Esophagus muscularis mucosa (tissue), 4 donors: Measurements from ENCODE around the gene ANKRD50. TPM values are rescaled to one million over a fixed set of nuclear protein-coding genes. Genes with fewer than 3 reads are reported as not detected.

ENCODE experiments used
- DNase-seq: peaks from one replicate; pipeline ENCODE4 v3.0.0-alpha.2; 2017; ENCODE audit errors: extremely low spot score
- H3K27ac ChIP-seq, 4 donors: fragments of 200-600 bp; sonication (generic); replicated peaks in 1 of 4; 1 replicate in 3 of 4; 2 replicates in 1 of 4; pipeline ENCODE4 v1.5.1; 2016 to 2019; ENCODE audit warnings: mild to moderate bottlenecking in 1 of 4
- H3K27me3 ChIP-seq, 4 donors: fragments of 200-600 bp; sonication (generic); one replicate each; pipeline versions ENCODE4 v1.5.1 to v1.6.0; 2016 to 2019
- H3K36me3 ChIP-seq, 4 donors: fragments of 200-600 bp; sonication (generic); one replicate each; pipeline ENCODE4 v1.5.1; 2016 to 2019
- H3K4me1 ChIP-seq, 4 donors: fragments of 200-600 bp; sonication (generic); one replicate each; pipeline ENCODE4 v1.5.1; 2016 to 2019
- H3K4me3 ChIP-seq, 4 donors: fragments of 200-600 bp; sonication (generic); 1 replicate in 2 of 4; 2 replicates in 2 of 4; pipeline ENCODE4 v1.5.1; 2016 to 2019; ENCODE audit warnings: mild to moderate bottlenecking in 4 of 4, moderate library complexity in 1 of 4
- H3K9me3 ChIP-seq, 4 donors: fragments of 200-600 bp; sonication (generic); 1 replicate in 3 of 4; 2 replicates in 1 of 4; pipeline ENCODE4 v1.5.1; 2016 to 2019
- EP300 ChIP-seq: sonication (generic); formaldehyde crosslinking; IDR thresholded peaks from one replicate; pipeline ENCODE4 v1.6.1; 2017; ENCODE audit warnings: antibody characterized with exemption
- POLR2A ChIP-seq: fragments of 450-650 bp; IDR thresholded peaks from one replicate; pipeline ENCODE4 v1.6.1; 2017; ENCODE audit warnings: antibody characterized with exemption, moderate library complexity, mild to moderate bottlenecking, low read depth
- POLR2AphosphoS5 ChIP-seq, 2 donors: sonication (generic); formaldehyde crosslinking; IDR thresholded peaks; one replicate each; pipeline ENCODE4 v1.6.1; 2017; ENCODE audit warnings: antibody characterized with exemption in 2 of 2
- WGBS: methylation state at CpG from one replicate; pipeline ENCODE4 v1.1.5; 2018; 5-methylcytosine and 5-hydroxymethylcytosine counted together
- intact Hi-C: fragments of 100-400 bp; cut with DNase I; formaldehyde crosslinking; loops from one replicate; pipeline ENCODE4 v1.15.1; 2023
- total RNA-seq, 4 donors: library from RNA; depleted of rRNA; stranded (reverse); fragments of >200 nt; gene quantifications; one replicate each; pipeline versions ENCODE4 v1.1.0 to v1.2.1, GENCODE V29; 2016
- TF ChIP-seq, protein P1 (sequence below), 3 experiments: fragments of 200-600 bp in 2 of 3; fragments of 450-650 bp in 1 of 3; sonication (generic) in 2 of 3; IDR thresholded peaks; one replicate each; pipeline ENCODE4 v1.5.1; 2017 to 2019; ENCODE audit warnings: antibody characterized with exemption in 3 of 3, mild to moderate bottlenecking in 2 of 3, moderate library complexity in 1 of 3

The ANKRD50 gene
- total RNA-seq, 4 donors from 2014 or later = 13.4 to 21.5 (median 18.4) TPM

DNA sequence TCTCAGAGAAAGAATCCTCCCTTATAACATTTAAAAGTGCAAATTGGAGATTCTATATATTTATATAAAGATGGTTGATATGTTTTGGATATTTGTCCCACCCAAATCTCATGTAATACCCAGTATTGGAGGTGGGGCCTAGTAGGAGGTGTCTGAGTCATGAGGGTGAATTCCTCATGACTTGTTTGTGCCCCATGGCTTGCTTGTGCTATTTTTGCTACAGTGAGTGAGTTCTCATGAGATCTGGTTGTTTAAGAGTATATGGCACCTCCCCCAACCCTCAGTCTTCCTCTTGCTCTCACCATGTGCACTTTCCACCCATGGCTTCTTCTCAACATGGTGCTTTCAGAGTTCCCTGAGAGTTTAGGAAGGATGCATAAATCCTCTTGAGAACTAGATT, 9.5 kb upstream of the ANKRD50 start:
- no peak for DNase-seq
- no peaks in the 10 kb centered on the region for H3K27me3 ChIP-seq
- no peaks in the 10 kb centered on the region for H3K9me3 ChIP-seq
- no peaks in the 10 kb centered on the region for H3K36me3 ChIP-seq
- H3K27ac ChIP-seq = no peak overlapping the region
- no peak overlapping the region for H3K4me3 ChIP-seq
- H3K4me1 ChIP-seq = no peaks in the 10 kb centered on the region
- intact Hi-C loops = no loop called here
- no peak for TF ChIP-seq EP300
- TF ChIP-seq, protein P1, sequence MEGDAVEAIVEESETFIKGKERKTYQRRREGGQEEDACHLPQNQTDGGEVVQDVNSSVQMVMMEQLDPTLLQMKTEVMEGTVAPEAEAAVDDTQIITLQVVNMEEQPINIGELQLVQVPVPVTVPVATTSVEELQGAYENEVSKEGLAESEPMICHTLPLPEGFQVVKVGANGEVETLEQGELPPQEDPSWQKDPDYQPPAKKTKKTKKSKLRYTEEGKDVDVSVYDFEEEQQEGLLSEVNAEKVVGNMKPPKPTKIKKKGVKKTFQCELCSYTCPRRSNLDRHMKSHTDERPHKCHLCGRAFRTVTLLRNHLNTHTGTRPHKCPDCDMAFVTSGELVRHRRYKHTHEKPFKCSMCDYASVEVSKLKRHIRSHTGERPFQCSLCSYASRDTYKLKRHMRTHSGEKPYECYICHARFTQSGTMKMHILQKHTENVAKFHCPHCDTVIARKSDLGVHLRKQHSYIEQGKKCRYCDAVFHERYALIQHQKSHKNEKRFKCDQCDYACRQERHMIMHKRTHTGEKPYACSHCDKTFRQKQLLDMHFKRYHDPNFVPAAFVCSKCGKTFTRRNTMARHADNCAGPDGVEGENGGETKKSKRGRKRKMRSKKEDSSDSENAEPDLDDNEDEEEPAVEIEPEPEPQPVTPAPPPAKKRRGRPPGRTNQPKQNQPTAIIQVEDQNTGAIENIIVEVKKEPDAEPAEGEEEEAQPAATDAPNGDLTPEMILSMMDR (IDR thresholded peaks at IDR 0.05) = no peak
- TF ChIP-seq POLR2AphosphoS5 (IDR thresholded peaks at IDR 0.05) = no peak
- no peak for TF ChIP-seq POLR2A

- DNase-seq = no peak
- whole genome bisulfite sequencing = 89% methylated on average over 4 of the region's 4 CpGs
- H3K9me3 ChIP-seq = no peaks in the 10 kb centered on the region
- H3K4me3 ChIP-seq = no peak overlapping the region
- H3K4me1 ChIP-seq = peaks cover 5 to 7% (median 6%) of the 10 kb centered on the region in 4 donors
- intact Hi-C loops = no loop called here
- TF ChIP-seq POLR2A (no peak), POLR2AphosphoS5 (IDR thresholded peaks at IDR 0.05) (no peak), EP300 (no peak)
- TF ChIP-seq, protein P1 (IDR thresholded peaks at IDR 0.05) = no peak
- H3K27me3 ChIP-seq = no peaks in the 10 kb centered on the region
- H3K27ac ChIP-seq = no peak overlapping the region
- H3K36me3 ChIP-seq = no peaks in the 10 kb centered on the region
Observed at GRCh38 chr4:124717101-124717500, 4.6 kb upstream of the ANKRD50 start.

GRCh38 chr4:124713185-124713592, 657 bp upstream of the ANKRD50 start:
- Histone ChIP-seq H3K9me3 (no peaks in the 10 kb centered on the region), H3K27me3 (no peaks in the 10 kb centered on the region), H3K4me3 (peak overlapping the region; percentile 81 to 91 (median 85)), H3K27ac (peak overlapping the region; percentile 88 to 95 (median 94)), H3K4me1 (peaks cover 17 to 40% (median 39%) of the 10 kb centered on the region in 4 donors), H3K36me3 (no peaks in the 10 kb centered on the region)
- WGBS = 2% methylated on average over 11 of the region's 12 CpGs
- DNase-seq = no peak
- TF ChIP-seq, protein P1 (IDR thresholded peaks at IDR 0.05) = peak; percentile 46 to 64 (median 46)
- TF ChIP-seq EP300 (peak; percentile 0), POLR2AphosphoS5 (IDR thresholded peaks at IDR 0.05) (peak in 1 of 2 donors; percentile 2), POLR2A (no peak)
- intact Hi-C loops = no loop called here

DNA sequence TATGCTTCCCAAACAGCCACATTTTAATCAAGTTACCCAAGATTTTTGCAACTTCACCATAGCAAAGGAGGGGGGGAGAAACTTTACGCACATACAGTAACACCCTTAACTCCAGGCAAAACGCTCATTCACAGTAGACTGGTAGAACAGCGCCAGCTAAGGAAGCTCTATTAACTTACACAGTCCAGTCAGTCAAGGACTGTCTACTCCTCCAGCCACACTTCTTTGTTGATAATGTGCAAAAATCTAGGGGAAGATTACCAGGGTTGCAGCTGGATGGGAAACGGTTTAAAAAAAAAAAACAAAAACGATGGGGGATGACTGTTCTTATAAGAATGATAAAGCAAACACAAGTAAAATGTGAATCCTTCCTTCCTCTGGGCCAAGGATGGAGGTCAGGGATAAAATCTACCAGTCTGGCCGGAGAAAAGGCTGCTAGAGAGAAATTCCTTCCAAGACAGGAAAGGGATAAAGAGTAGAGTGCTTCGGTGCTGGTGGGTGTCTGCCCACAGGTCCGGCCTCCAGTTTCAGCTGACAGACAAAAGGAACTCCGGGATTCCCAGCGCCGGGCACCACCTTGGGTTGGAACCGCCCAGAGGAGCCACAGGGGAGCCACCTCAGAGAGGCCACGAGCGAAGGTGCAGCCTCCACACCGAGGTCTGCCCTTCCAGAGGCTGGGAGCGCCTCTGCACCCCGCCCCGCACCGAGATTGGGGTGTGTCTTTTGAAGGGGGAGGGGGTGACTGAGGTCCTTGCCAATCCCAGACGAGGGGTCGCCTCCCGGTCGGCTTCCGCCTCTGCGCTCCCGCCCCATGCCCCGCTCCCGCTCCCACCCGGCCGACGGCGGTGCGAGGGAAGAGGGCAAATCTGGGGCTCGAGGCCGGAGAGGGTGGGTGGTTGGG, 811 bp downstream of the ANKRD50 start:
- Histone ChIP-seq H3K9me3 (no peaks in the 10 kb centered on the region), H3K4me3 (peak overlapping the region; percentile 81 to 91 (median 85)), H3K27ac (peak overlapping the region; percentile 88 to 95 (median 94)), H3K36me3 (no peaks in the 10 kb centered on the region), H3K4me1 (peaks cover 17 to 47% (median 44%) of the 10 kb centered on the region in 4 donors), H3K27me3 (no peaks in the 10 kb centered on the region)
- DNase-seq = no peak
- TF ChIP-seq, protein P1 (IDR thresholded peaks at IDR 0.05) = peak in 1 of 3 experiments; percentile 8
- TF ChIP-seq POLR2AphosphoS5 (IDR thresholded peaks at IDR 0.05) (peak; percentile 22 to 50), POLR2A (no peak), EP300 (no peak)
- intact Hi-C loops = no loop called here
- WGBS = 1% methylated on average over 16 of the region's 35 CpGs
